Mucosa of descending colon (tissue), 3 donors: ENCODE data around the gene HECTD1. TPM values are rescaled to one million over a fixed set of nuclear protein-coding genes. Genes with fewer than 3 reads are reported as not detected.

Experiments
- ATAC-seq: fragments of 200-7000 bp; cut with Tn5 transposase; one replicate; pipeline ENCODE4 v1.9.1; 2020; ENCODE audit warnings: mild to moderate bottlenecking, moderate library complexity
- DNase-seq, 3 donors: peaks; one replicate each; pipeline ENCODE4 v3.0.0-alpha.2; 2020
- H3K36me3 ChIP-seq: fragments of 200-600 bp; one replicate; pipeline ENCODE4 v1.8.0; 2021; ENCODE audit warnings: low read depth, mild to moderate bottlenecking
- H3K4me1 ChIP-seq: fragments of 200-600 bp; one replicate; pipeline ENCODE4 v1.8.0; 2021; ENCODE audit warnings: low read depth, mild to moderate bottlenecking
- H3K4me3 ChIP-seq: fragments of 200-600 bp; one replicate; pipeline ENCODE4 v1.8.0; 2021; ENCODE audit warnings: mild to moderate bottlenecking
- H3K9me3 ChIP-seq: fragments of 200-600 bp; one replicate; pipeline ENCODE4 v1.8.0; 2021; ENCODE audit warnings: mild to moderate bottlenecking
- CTCF ChIP-seq: fragments of 200-600 bp; IDR thresholded peaks from one replicate; pipeline ENCODE4 v1.8.0; 2022; ENCODE audit warnings: antibody characterized with exemption, mild to moderate bottlenecking
- intact Hi-C, 2 donors: fragments of 100-400 bp; cut with DNase I in 1 of 2; cut with micrococcal nuclease in 1 of 2; formaldehyde crosslinking; loops; one replicate each; pipeline versions ENCODE4 v1.11.0 to v1.11.1; 2022; cut with DNase I, micrococcal nuclease
- total RNA-seq, 3 donors: library from RNA; stranded (reverse); fragmentation: NEBNext Ultra II Directional in 2 of 3; extraction: Animal tissue kit (Norgen Biotek cat#: 25700) in 2 of 3; gene quantifications; one replicate each; pipeline versions ENCODE4 v1.2.1 to v1.2.4, GENCODE V29; 2021 to 2023
- donor health status: DM: no; HTN: no; CAD: no; lungs with moderate emphysema.
- donor health status: DM: no; HTN: no; CAD: no.
- donor health status: DM: no; HTN: yes; CAD: no.

Gene HECTD1
- total RNA-seq, 3 donors from 2014 or later = 124 to 160 (median 140) TPM

GRCh38 chr14:31222834-31223233 lies 15.2 kb upstream of the HECTD1 start:
- no peaks in the 10 kb centered on the region for H3K4me1 ChIP-seq
- TF ChIP-seq CTCF = no peak
- H3K9me3 ChIP-seq = no peaks in the 10 kb centered on the region
- no peak overlapping the region for H3K4me3 ChIP-seq
- H3K36me3 ChIP-seq = no peaks in the 10 kb centered on the region
- ATAC-seq (no peak), DNase-seq (no peak)
- intact Hi-C loops = no loop called here

GRCh38 chr14:31221266-31221665 lies 13.7 kb upstream of the HECTD1 start:
- intact Hi-C loops = no loop called here
- no peaks in the 10 kb centered on the region for H3K9me3 ChIP-seq
- no peak overlapping the region for H3K4me3 ChIP-seq
- no peaks in the 10 kb centered on the region for H3K36me3 ChIP-seq
- H3K4me1 ChIP-seq = no peaks in the 10 kb centered on the region
- DNase-seq = no peak
- no peak for TF ChIP-seq CTCF
- ATAC-seq = no peak

GRCh38 chr14:31219169-31219568 lies 11.6 kb upstream of the HECTD1 start:
- H3K9me3 ChIP-seq = no peaks in the 10 kb centered on the region
- ATAC-seq = no peak
- no peaks in the 10 kb centered on the region for H3K36me3 ChIP-seq
- H3K4me1 ChIP-seq = no peaks in the 10 kb centered on the region
- DNase-seq = no peak
- H3K4me3 ChIP-seq = no peak overlapping the region
- intact Hi-C loops = no loop called here
- no peak for TF ChIP-seq CTCF

GRCh38 chr14:31216359-31216758 lies 8.8 kb upstream of the HECTD1 start:
- no peak for ATAC-seq
- Histone ChIP-seq H3K9me3 (no peaks in the 10 kb centered on the region), H3K36me3 (no peaks in the 10 kb centered on the region), H3K4me3 (no peak overlapping the region), H3K4me1 (no peaks in the 10 kb centered on the region)
- intact Hi-C loops = no loop called here
- no peak for TF ChIP-seq CTCF
- no peak for DNase-seq

- Histone ChIP-seq H3K4me3 (no peak overlapping the region), H3K9me3 (no peaks in the 10 kb centered on the region), H3K4me1 (no peaks in the 10 kb centered on the region), H3K36me3 (no peaks in the 10 kb centered on the region)
- TF ChIP-seq CTCF = no peak
- DNase-seq = no peak
- intact Hi-C loops = no loop called here
- ATAC-seq = no peak
These were observed 5.3 kb upstream of the HECTD1 start for GRCh38 chr14:31212893-31213292.

- ATAC-seq (no peak), DNase-seq (no peak)
- Histone ChIP-seq H3K9me3 (no peaks in the 10 kb centered on the region), H3K4me1 (peaks cover 14% of the 10 kb centered on the region), H3K4me3 (no peak overlapping the region), H3K36me3 (peaks cover 3% of the 10 kb centered on the region)
- TF ChIP-seq CTCF = no peak
- intact Hi-C loops = no loop called here
These were observed 2.0 kb upstream of the HECTD1 start for GRCh38 chr14:31209605-31210004.
